Smooth muscle cell (in vitro differentiated cells): ENCODE results near the gene RASL10B. TPM values are rescaled to one million over a fixed set of nuclear protein-coding genes. Genes with fewer than 3 reads are reported as not detected.

Experiments
- DNase-seq: peaks from one replicate; lab custom pipeline; 2025; ENCODE audit not compliant: unreplicated experiment; lab: John Stamatoyannopoulos, UW
- H2AFZ ChIP-seq: fragments of 200-600 bp; sonication (generic); 2 replicates; pipeline ENCODE4 v1.6.0; 2016; ENCODE audit warnings: antibody characterized with exemption, low read depth, mild to moderate bottlenecking
- H3F3A ChIP-seq: fragments of 200-600 bp; sonication (generic); 2 replicates; pipeline ENCODE4 v1.6.0; 2017; ENCODE audit warnings: antibody characterized with exemption, low read depth
- H3K27ac ChIP-seq: fragments of 200-600 bp; sonication (generic); 2 replicates; pipeline ENCODE4 v1.5.1; 2016; ENCODE audit warnings: low read depth, mild to moderate bottlenecking
- H3K27me3 ChIP-seq: fragments of 200-600 bp; sonication (generic); 2 replicates; pipeline ENCODE4 v1.6.1; 2016; ENCODE audit warnings: low read depth, mild to moderate bottlenecking
- H3K36me3 ChIP-seq: fragments of 200-600 bp; sonication (generic); 2 replicates; pipeline ENCODE4 v1.5.1; 2016; ENCODE audit warnings: low read depth
- H3K4me1 ChIP-seq: fragments of 200-600 bp; sonication (generic); 2 replicates; pipeline ENCODE4 v1.5.1; 2016; ENCODE audit warnings: low read depth
- H3K4me2 ChIP-seq: fragments of 200-600 bp; sonication (generic); 2 replicates; pipeline ENCODE4 v1.6.0; 2016; ENCODE audit warnings: mild to moderate bottlenecking
- H3K4me3 ChIP-seq: fragments of 200-600 bp; sonication (generic); 2 replicates; pipeline ENCODE4 v1.5.1; 2016; ENCODE audit warnings: mild to moderate bottlenecking
- H3K79me2 ChIP-seq: fragments of 200-600 bp; sonication (generic); 2 replicates; pipeline ENCODE4 v1.6.0; 2016; ENCODE audit warnings: low read depth, mild to moderate bottlenecking
- H3K9ac ChIP-seq: fragments of 200-600 bp; sonication (generic); 2 replicates; pipeline ENCODE4 v1.6.0; 2016; ENCODE audit warnings: low read depth
- H3K9me3 ChIP-seq: fragments of 200-600 bp; sonication (generic); replicated peaks from 2 replicates; pipeline ENCODE4 v1.5.1; 2016; ENCODE audit warnings: low read depth
- H4K20me1 ChIP-seq: fragments of 200-600 bp; sonication (generic); 2 replicates; pipeline ENCODE4 v1.6.0; 2016; ENCODE audit warnings: low read depth
- WGBS: methylation state at CpG from one replicate; pipeline ENCODE4 v1.1.7; 2016; ENCODE audit warnings: low lambda C conversion rate; 5-methylcytosine and 5-hydroxymethylcytosine counted together
- polyA plus RNA-seq: library from polyadenylated mRNA; unstranded; fragments of >200 nt; fragmentation: Nextera tagmentation; extraction: Ambion mirVana; gene quantifications from 2 replicates; pipeline ENCODE4 v1.2.1, GENCODE V29; 2016
- total RNA-seq: library from RNA; depleted of rRNA; stranded (reverse); fragments of >200 nt; gene quantifications from 2 replicates; pipeline ENCODE4 v1.2.3, GENCODE V29; 2014
- TF ChIP-seq, protein P1 (sequence below): fragments of 200-600 bp; sonication (generic); IDR thresholded peaks from 2 replicates; pipeline ENCODE4 v1.5.1; 2017; ENCODE audit warnings: borderline replicate concordance, mild to moderate bottlenecking, antibody characterized with exemption; ENCODE audit not compliant: insufficient read depth, poor library complexity, severe bottlenecking

RASL10B gene
- total and polyA plus RNA-seq, 2 experiments from 2014 or later, result 8.2 to 18.6 TPM

DNA sequence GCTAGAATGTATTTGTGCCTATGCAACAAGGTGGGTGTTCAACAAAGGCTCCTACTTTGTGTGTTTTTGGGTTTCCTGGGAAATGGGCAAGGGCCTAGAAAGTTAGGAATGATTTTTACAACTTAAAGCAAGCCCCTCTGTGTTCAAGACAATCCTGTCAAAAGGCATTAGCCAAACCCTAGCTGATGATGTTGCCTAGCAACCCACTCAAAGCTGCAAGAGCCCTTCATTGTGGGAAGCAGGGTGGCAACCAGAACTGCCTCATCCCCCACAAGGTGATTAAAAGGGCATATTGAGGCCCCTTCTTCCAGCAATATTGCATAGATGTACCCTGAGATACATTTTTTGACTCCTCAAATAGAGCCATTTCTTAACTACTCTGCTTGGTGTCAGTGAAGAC, 16.0 kb upstream of the RASL10B start:
- Histone ChIP-seq H3K4me3 (no peak overlapping the region), H3K4me2 (no peak overlapping the region), H4K20me1 (peaks cover 38% of the 10 kb centered on the region), H2AFZ (no peak overlapping the region), H3K27ac (no peak overlapping the region), H3K9ac (no peak overlapping the region), H3K4me1 (peaks cover 26% of the 10 kb centered on the region), H3K79me2 (no peaks in the 10 kb centered on the region), H3F3A (peaks cover 21% of the 10 kb centered on the region), H3K9me3 (no peaks in the 10 kb centered on the region), H3K36me3 (peaks cover 12% of the 10 kb centered on the region), H3K27me3 (no peaks in the 10 kb centered on the region)
- DNase-seq, result no peak
- TF ChIP-seq, protein P1, sequence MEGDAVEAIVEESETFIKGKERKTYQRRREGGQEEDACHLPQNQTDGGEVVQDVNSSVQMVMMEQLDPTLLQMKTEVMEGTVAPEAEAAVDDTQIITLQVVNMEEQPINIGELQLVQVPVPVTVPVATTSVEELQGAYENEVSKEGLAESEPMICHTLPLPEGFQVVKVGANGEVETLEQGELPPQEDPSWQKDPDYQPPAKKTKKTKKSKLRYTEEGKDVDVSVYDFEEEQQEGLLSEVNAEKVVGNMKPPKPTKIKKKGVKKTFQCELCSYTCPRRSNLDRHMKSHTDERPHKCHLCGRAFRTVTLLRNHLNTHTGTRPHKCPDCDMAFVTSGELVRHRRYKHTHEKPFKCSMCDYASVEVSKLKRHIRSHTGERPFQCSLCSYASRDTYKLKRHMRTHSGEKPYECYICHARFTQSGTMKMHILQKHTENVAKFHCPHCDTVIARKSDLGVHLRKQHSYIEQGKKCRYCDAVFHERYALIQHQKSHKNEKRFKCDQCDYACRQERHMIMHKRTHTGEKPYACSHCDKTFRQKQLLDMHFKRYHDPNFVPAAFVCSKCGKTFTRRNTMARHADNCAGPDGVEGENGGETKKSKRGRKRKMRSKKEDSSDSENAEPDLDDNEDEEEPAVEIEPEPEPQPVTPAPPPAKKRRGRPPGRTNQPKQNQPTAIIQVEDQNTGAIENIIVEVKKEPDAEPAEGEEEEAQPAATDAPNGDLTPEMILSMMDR, result no peak

DNA sequence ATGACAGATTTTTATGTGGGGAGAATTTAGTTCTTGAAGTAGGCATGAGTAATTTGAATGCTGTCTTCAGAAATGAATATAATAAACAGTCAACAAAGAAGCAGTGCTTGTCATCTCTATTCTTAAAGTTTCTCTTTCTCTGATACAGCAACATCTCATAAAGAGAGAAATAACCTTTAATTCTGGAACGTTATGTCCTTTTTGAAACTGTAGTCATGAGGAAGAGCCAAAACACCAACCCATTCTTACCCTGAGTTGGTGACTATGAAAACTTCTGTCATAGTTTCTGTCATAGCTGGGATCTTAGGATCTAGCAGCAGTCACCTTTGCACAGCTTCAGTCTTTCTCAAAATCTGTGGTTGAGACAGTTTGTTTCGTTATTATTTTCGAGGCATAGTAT, 15.3 kb upstream of the RASL10B start:
- Histone ChIP-seq H3K4me1 (peaks cover 26% of the 10 kb centered on the region), H3K36me3 (peaks cover 6% of the 10 kb centered on the region), H4K20me1 (peaks cover 40% of the 10 kb centered on the region), H3K9me3 (no peaks in the 10 kb centered on the region), H3F3A (peaks cover 21% of the 10 kb centered on the region), H3K4me2 (no peak overlapping the region), H3K79me2 (no peaks in the 10 kb centered on the region), H3K27ac (no peak overlapping the region), H2AFZ (no peak overlapping the region), H3K27me3 (no peaks in the 10 kb centered on the region), H3K9ac (no peak overlapping the region), H3K4me3 (no peak overlapping the region)
- no peak for DNase-seq
- TF ChIP-seq, protein P1, result no peak
- WGBS, result 98% methylated on average over 3 of the region's 3 CpGs

DNA sequence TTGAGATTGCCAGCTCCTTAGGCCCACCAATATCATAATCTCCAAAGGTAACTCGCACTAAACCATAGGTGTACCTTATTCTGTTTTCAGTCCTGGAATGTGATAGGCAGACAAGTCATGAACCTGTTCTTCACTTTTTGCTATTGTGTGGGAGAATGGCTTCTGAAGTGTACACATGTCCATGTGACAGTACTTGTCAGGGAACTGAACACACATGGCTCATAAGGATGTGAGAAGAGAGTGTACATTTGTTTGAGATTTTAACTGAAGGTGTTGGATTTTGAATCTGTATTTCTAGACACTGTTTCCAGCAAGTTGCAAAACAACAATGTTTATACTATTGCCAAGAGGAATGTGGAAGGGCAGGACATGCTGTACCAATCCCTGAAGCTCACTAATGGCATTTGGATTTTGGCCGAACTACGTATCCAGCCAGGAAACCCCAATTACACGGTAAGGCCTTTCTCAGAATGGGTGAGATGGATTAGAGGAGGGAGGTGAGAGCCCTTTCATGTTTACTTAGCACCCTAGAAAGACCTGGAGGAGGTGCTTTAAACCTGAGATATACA, 14.5 kb upstream of the RASL10B start:
- peaks cover 26% of the 10 kb centered on the region for H3K4me1 ChIP-seq
- no peak overlapping the region for H3K4me2 ChIP-seq
- TF ChIP-seq, protein P1, result no peak
- peaks cover 46% of the 10 kb centered on the region for H4K20me1 ChIP-seq
- no peak overlapping the region for H3K9ac ChIP-seq
- H3F3A ChIP-seq, result peaks cover 21% of the 10 kb centered on the region
- 73% methylated on average over 4 of the region's 4 CpGs for WGBS
- H3K27me3 ChIP-seq, result no peaks in the 10 kb centered on the region
- H3K4me3 ChIP-seq, result no peak overlapping the region
- H3K9me3 ChIP-seq, result no peaks in the 10 kb centered on the region
- H2AFZ ChIP-seq, result no peak overlapping the region
- DNase-seq, result no peak
- H3K79me2 ChIP-seq, result no peaks in the 10 kb centered on the region
- no peak overlapping the region for H3K27ac ChIP-seq
- H3K36me3 ChIP-seq, result peaks cover 6% of the 10 kb centered on the region

DNA sequence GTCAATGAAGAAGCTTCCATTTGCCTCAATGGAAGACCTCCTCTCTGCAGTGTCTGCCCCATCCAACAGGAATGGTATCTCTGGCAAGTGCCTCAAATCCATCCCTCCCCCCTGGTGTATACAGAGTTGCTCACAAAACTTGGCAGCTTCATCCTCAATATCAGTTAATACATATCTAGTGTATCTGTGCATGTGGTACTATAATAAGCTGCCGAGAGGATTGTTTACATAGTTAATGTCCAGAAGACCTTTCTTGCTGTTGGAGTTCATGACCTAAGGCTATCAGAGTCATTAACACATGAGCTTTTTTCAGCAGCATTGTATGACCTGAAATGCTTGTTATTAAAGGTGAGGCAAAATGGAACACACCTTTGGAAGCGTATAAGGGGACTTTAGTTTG, 14.0 kb upstream of the RASL10B start:
- Histone ChIP-seq H3K9me3 (no peaks in the 10 kb centered on the region), H3K4me1 (peaks cover 26% of the 10 kb centered on the region), H3K4me3 (no peak overlapping the region), H2AFZ (no peak overlapping the region), H3K4me2 (no peak overlapping the region), H3K9ac (no peak overlapping the region), H3K27ac (no peak overlapping the region), H3K27me3 (no peaks in the 10 kb centered on the region), H4K20me1 (peaks cover 47% of the 10 kb centered on the region), H3F3A (peaks cover 19% of the 10 kb centered on the region), H3K79me2 (no peaks in the 10 kb centered on the region), H3K36me3 (peaks cover 6% of the 10 kb centered on the region)
- TF ChIP-seq, protein P1, result no peak
- DNase-seq, result no peak
- WGBS, result 52% methylated on average over 2 of the region's 2 CpGs
